Activated CD4-positive, alpha-beta T cell treated with anti-CD3 and anti-CD28 coated beads, Interleukin-2, amount 50 U/mL, for 24 hours (primary cell): Measurements from ENCODE around the gene IZUMO4.

Source experiments
- DNase-seq, 2 donors: peaks; one replicate each; pipeline ENCODE4 v3.0.0-alpha.2; 2020; ENCODE audit warnings: low read depth in 1 of 2, low spot score in 1 of 2

The IZUMO4 gene

GRCh38 chr19:2096480-2097202, at the start of gene IZUMO4:
Gene IZUMO4, plus strand, starts transcription at chr19:2096915. Its CDS starts 31 bp downstream, at chr19:2096946.
- peak; percentile 100 for DNase-seq

GRCh38 chr19:2047076-2047448, 49.7 kb upstream of the IZUMO4 start:
- no peak for DNase-seq

GRCh38 chr19:2047449-2048103, 49.1 kb upstream of the IZUMO4 start:
- DNase-seq = no peak

GRCh38 chr19:2048104-2048958, 48.4 kb upstream of the IZUMO4 start:
- no peak for DNase-seq

GRCh38 chr19:2048959-2049740, 47.6 kb upstream of the IZUMO4 start:
- no peak for DNase-seq

GRCh38 chr19:2049741-2050348, 46.9 kb upstream of the IZUMO4 start:
- peak in 1 of 2 donors; percentile 55 for DNase-seq

GRCh38 chr19:2050349-2050990, 46.2 kb upstream of the IZUMO4 start:
- no peak for DNase-seq

GRCh38 chr19:2050991-2051772, 45.5 kb upstream of the IZUMO4 start, which contains the start of gene MKNK2:
Gene MKNK2, minus strand, starts transcription at chr19:2051244. Its CDS starts 393 bp downstream, at chr19:2050851.
- peak; percentile 93 to 94 for DNase-seq

- DNase-seq = no peak
Measured at GRCh38 chr19:2051773-2052704, 44.7 kb upstream of the IZUMO4 start.

GRCh38 chr19:2053601-2054389, 42.9 kb upstream of the IZUMO4 start:
- DNase-seq = no peak

- no peak for DNase-seq
Measured at GRCh38 chr19:2054763-2055162, 42.0 kb upstream of the IZUMO4 start.

GRCh38 chr19:2055931-2056836, 40.5 kb upstream of the IZUMO4 start:
- DNase-seq = no peak

GRCh38 chr19:2056837-2057192, 39.9 kb upstream of the IZUMO4 start:
- DNase-seq = no peak

- DNase-seq = no peak
Measured at GRCh38 chr19:2057484-2058469, 38.9 kb upstream of the IZUMO4 start.
